Prostate gland (tissue), 2 donors: ENCODE data around the gene GUCY2F.

Source experiments
- POLR2A ChIP-seq: fragments of 450-650 bp; IDR thresholded peaks from one replicate; pipeline ENCODE4 v1.6.1; 2016; ENCODE audit warnings: antibody characterized with exemption, mild to moderate bottlenecking
- TF ChIP-seq, protein P1 (sequence below), 4 experiments: fragments of 200-600 bp in 2 of 4; fragments of 450-650 bp in 2 of 4; sonication (generic) in 2 of 4; IDR thresholded peaks; 1 replicate in 3 of 4; 2 replicates in 1 of 4; pipeline ENCODE4 v1.5.1; 2016 to 2019; ENCODE audit warnings: antibody characterized with exemption in 4 of 4, mild to moderate bottlenecking in 2 of 4, moderate library complexity in 2 of 4

DNA sequence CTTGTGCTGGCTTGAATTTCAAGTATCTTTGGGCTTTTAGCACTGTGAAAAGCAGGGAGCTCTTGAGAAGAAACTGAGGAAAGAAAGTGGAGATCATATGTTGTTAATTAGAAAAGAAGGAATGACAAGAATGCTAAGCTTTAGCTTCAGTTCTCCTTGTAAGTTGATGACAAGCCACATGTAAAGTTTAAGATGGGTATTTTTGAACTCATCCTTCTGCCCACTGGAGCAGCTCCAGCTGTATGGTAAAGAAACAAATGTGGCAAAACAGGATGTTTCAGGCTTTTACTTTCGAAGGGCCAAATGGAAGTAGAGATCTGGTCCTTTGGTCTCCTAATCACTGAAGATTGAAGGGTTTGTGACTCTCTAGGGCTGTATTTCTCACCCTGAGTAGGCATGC is 137.8 kb downstream of the GUCY2F start:
- TF ChIP-seq, protein P1, sequence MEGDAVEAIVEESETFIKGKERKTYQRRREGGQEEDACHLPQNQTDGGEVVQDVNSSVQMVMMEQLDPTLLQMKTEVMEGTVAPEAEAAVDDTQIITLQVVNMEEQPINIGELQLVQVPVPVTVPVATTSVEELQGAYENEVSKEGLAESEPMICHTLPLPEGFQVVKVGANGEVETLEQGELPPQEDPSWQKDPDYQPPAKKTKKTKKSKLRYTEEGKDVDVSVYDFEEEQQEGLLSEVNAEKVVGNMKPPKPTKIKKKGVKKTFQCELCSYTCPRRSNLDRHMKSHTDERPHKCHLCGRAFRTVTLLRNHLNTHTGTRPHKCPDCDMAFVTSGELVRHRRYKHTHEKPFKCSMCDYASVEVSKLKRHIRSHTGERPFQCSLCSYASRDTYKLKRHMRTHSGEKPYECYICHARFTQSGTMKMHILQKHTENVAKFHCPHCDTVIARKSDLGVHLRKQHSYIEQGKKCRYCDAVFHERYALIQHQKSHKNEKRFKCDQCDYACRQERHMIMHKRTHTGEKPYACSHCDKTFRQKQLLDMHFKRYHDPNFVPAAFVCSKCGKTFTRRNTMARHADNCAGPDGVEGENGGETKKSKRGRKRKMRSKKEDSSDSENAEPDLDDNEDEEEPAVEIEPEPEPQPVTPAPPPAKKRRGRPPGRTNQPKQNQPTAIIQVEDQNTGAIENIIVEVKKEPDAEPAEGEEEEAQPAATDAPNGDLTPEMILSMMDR (IDR thresholded peaks at IDR 0.05), result no peak
- TF ChIP-seq POLR2A, result no peak
